Urothelium cell line (cell line): ENCODE measurements around the gene C2orf72.

ENCODE experiments used
- DNase-seq: peaks from one replicate; pipeline ENCODE4 v3.0.0; 2011; ENCODE audit warnings: low spot score, mixed read lengths
- FAIRE-seq: peaks from 2 replicates; lab custom pipeline; 2011; peaks lifted over from hg19 to GRCh38; lab: Jason Lieb, UNC

The C2orf72 gene

GRCh38 chr2:231039821-231040364 lies 2.6 kb downstream of the C2orf72 start:
- no peak for DNase-seq
- no peak for FAIRE-seq

GRCh38 chr2:231041061-231041689 lies 3.9 kb downstream of the C2orf72 start:
- no peak for FAIRE-seq

GRCh38 chr2:231043796-231044195 lies 6.5 kb downstream of the C2orf72 start:
- FAIRE-seq (peak; percentile 37), DNase-seq (no peak)

More at GRCh38 chr2:231041061-231041689, 3.9 kb downstream of the C2orf72 start:
- no peak for DNase-seq

GRCh38 chr2:231046916-231047273 lies 9.6 kb downstream of the C2orf72 start:
- no peak for DNase-seq

GRCh38 chr2:231047274-231047922 lies 10.1 kb downstream of the C2orf72 start:
- DNase-seq (no peak), FAIRE-seq (no peak)

More at GRCh38 chr2:231046916-231047273, 9.6 kb downstream of the C2orf72 start:
- no peak for FAIRE-seq

- DNase-seq (no peak), FAIRE-seq (peak; percentile 30)
Measured at GRCh38 chr2:231047923-231048915, 10.9 kb downstream of the C2orf72 start.

GRCh38 chr2:231049286-231050017 lies 12.1 kb downstream of the C2orf72 start:
- no peak for FAIRE-seq
- DNase-seq: no peak

DNA sequence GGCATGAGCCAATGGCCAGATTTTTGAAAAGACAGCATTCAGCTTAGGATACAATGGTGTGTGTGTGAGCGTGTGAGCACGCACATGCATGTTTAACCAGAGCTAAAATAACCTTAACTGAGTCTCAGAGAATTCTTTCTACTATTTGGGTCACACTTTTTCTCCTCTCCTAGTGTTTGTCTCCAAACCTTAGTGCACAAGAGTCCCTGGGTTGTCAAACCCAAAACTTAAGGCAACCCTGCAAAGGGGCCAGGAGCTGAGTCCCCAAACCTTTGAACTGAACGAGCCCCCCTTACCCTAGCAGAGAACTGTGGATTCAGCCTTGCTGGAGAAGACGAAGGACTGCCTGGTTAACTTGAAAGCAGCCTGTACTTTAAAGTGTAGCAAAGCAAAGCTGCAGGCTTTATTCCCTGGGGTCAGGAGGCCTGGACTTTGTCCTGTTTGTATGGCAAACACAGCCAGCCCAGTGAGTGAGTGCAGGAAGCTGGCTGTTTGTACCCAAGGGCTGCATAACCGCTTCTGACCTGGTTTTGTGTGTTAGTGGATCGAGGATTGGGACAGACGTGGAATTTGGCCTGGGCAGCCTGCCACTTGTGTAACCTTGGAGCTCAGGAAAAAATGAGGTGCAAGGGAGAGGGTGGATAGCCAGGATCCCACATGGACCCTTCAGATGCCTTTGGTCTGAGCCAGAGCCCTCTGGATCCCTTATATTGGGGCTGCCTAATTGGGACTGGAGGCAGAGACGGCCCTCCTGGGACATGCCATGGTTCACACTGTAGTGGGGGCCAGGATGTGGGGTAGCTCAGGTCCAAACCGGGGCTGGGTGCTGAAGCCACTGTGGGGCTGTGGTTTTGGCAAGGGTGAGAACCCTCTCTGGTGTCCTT lies 12.9 kb downstream of the C2orf72 start:
- FAIRE-seq (no peak), DNase-seq (no peak)

DNA sequence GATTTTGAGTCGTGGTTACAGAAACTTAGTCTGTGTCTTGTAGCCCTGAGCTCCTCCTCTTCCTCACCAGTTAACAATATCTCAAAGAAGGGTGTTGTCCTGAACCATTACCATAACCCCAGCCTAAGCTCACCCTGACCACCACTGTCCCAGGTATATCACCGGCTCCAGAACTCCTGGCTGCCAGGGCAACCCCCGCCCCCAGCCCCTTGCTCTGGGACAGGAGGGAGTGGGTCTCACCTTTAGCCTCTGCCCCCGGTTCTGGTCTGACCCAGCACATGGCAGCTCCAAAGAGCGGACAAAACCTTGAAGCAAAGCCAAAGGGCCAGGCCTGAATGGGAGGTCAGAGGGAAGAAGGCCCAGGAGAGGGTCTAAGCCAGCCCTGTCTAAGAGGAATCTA lies 13.8 kb downstream of the C2orf72 start:
- no peak for FAIRE-seq

GRCh38 chr2:231052494-231053451 lies 15.4 kb downstream of the C2orf72 start:
- peak; percentile 92 for DNase-seq
- FAIRE-seq: no peak

More for the DNA sequence above, 13.8 kb downstream of the C2orf72 start:
- DNase-seq: no peak

DNA sequence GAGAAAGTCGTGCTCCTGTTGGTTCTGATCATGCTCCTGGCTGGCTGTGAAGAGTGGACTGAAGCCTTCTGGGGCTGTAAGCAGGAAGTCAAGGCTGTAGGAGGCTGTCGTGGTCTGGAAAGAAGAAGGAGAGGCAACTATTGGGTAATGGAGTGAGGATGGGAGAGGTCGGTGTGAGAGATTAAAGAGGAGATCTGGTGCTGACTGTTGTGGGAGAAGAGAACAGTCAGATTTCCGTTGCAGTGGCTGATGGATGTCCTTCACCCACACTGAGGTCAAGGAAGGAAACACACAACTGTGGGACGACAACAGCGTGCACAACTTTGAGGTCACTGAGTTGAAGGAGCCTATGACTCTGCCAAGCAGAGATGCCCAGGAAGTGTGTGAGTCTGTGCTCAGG lies 16.5 kb downstream of the C2orf72 start:
- FAIRE-seq (no peak), DNase-seq (no peak)

GRCh38 chr2:231056453-231057416 lies 19.4 kb downstream of the C2orf72 start, which contains the start of gene PSMD1:
TSS of gene PSMD1 (plus strand) at chr2:231056867. CDS start at chr2:231057026, 159 bp downstream.
- DNase-seq (peak; percentile 92), FAIRE-seq (peak; percentile 76)

DNA sequence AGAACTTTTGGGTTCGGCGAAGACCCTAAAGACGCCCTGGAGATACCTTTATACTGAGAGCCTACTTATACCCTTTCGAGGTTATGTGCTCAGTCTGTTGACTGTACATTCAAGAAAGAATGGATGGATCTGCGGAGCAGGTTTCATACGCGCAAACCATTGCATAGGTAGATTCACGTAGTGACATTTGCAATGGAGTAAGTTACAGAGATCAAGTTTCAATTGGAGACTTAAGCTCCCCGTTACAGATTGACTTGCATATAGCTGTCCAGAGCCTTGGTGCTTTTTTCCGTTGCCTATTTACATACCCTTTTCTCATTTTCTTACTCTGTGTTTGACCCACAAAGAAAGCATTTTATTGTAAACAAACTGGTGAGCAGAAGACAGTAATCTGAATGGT lies 20.3 kb downstream of the C2orf72 start:
- DNase-seq: no peak
- no peak for FAIRE-seq

DNA sequence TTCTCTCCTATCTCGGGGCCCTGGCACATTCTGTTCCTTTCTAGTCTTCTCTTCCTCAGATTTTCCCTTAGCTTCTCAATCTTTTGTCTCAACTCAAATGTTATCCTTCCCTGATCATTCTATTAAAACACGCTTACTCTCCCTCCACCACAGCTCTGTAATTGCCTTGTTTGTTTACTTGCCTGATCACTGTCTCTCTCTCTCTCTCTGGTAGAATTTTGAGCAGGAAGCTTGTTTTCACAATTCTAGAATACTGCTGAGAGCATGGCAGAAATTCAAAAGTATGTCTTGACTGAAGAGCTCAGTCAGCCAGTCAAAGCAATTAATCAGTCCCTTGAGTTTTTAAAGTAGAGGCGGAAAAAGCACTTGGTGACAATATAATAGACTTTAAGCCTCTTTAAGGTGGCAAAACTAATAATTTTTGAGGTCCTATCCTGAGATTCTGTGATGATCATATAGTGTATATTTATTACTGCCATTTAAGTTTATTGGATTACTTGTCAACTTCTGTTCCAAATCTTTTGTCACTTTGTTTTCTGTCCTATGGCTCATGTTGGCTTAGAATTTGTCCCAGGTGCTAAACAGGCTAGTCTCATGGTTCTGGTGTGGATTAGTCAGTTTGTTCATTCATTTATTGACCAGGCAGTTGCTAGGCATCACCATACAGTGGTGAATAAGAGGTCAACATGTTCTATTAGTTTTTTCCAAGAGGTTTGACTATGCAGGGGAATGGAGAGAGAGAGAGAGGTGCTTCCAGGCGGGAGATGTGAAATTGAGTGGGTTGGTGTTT lies 21.6 kb downstream of the C2orf72 start:
- FAIRE-seq (no peak), DNase-seq (no peak)

GRCh38 chr2:231059756-231060155 lies 22.4 kb downstream of the C2orf72 start:
- no peak for FAIRE-seq
- no peak for DNase-seq

- DNase-seq: no peak
- no peak for FAIRE-seq
Measured at GRCh38 chr2:231062776-231063175, 25.5 kb downstream of the C2orf72 start.
